Bone marrow (tissue), 2 donors: ENCODE measurements around the gene C12orf43.

Experiments
- DNase-seq, 2 donors: peaks; one replicate each; lab custom pipeline; 2025; lab: John Stamatoyannopoulos, UW

The C12orf43 gene

GRCh38 chr12:120978296-120979219, 37.7 kb downstream of the C12orf43 start, which contains the start of gene HNF1A:
HNF1A (plus strand) TSS chr12:120978543; CDS start chr12:120978769, 226 bp downstream.
- DNase-seq: no peak

- DNase-seq: no peak
Measured at GRCh38 chr12:120977531-120978295, 38.6 kb downstream of the C12orf43 start.

- DNase-seq: no peak
Measured at GRCh38 chr12:120972870-120973543, 43.3 kb downstream of the C12orf43 start.

- peak in 1 of 2 donors; percentile 84 for DNase-seq
Measured at GRCh38 chr12:120971299-120972180, 44.7 kb downstream of the C12orf43 start.

GRCh38 chr12:120970310-120970709, 46.0 kb downstream of the C12orf43 start:
- DNase-seq: no peak

- DNase-seq: no peak
Measured at GRCh38 chr12:120965534-120966091, 50.7 kb downstream of the C12orf43 start.

- DNase-seq: no peak
Measured at GRCh38 chr12:120964298-120964697, 52.0 kb downstream of the C12orf43 start.

- DNase-seq: no peak
Measured at GRCh38 chr12:120962532-120963020, 53.7 kb downstream of the C12orf43 start.

- DNase-seq: no peak
Measured at GRCh38 chr12:120961604-120962531, 54.4 kb downstream of the C12orf43 start.

GRCh38 chr12:120960657-120961056, 55.6 kb downstream of the C12orf43 start:
- no peak for DNase-seq

GRCh38 chr12:120959111-120959878, 57.0 kb downstream of the C12orf43 start:
- DNase-seq: no peak

- DNase-seq: no peak
Measured at GRCh38 chr12:120956579-120957300, 59.5 kb downstream of the C12orf43 start.

- no peak for DNase-seq
Measured at GRCh38 chr12:120955232-120955631, 61.1 kb downstream of the C12orf43 start.

- no peak for DNase-seq
Measured at GRCh38 chr12:120950807-120951206, 65.5 kb downstream of the C12orf43 start.
